Parathyroid adenoma (tissue), 2 donors: ENCODE measurements around the gene DLGAP1.
"Not testable (repeated sequence)": the region's sequence is repeated elsewhere in the genome, so short reads cannot be mapped to it uniquely, and the experiment has no call there.

ENCODE experiments used
- H2AFZ ChIP-seq: fragments of 300-600 bp; sonication (generic); one replicate; pipeline ENCODE4 v1.7.0; 2017; ENCODE audit warnings: antibody characterized with exemption, mild to moderate bottlenecking
- H3K27ac ChIP-seq: fragments of 300-600 bp; sonication (generic); one replicate; pipeline ENCODE4 v1.7.0; 2017
- H3K27me3 ChIP-seq: fragments of 300-600 bp; sonication (generic); one replicate; pipeline ENCODE4 v1.7.0; 2017; ENCODE audit warnings: low read length; ENCODE audit not compliant: control insufficient read depth, insufficient read depth
- H3K36me3 ChIP-seq: fragments of 300-600 bp; sonication (generic); one replicate; pipeline ENCODE4 v1.7.0; 2017; ENCODE audit warnings: low read length; ENCODE audit not compliant: control insufficient read depth, insufficient read depth
- H3K4me1 ChIP-seq: fragments of 300-600 bp; sonication (generic); one replicate; pipeline ENCODE4 v1.7.0; 2017; ENCODE audit warnings: control low read depth
- H3K4me2 ChIP-seq: fragments of 300-600 bp; sonication (generic); one replicate; pipeline ENCODE4 v1.7.0; 2017; ENCODE audit warnings: low read length
- H3K4me3 ChIP-seq: fragments of 300-600 bp; sonication (generic); one replicate; pipeline ENCODE4 v1.7.0; 2017; ENCODE audit warnings: low read depth, low read length
- H3K79me2 ChIP-seq: fragments of 300-600 bp; sonication (generic); one replicate; pipeline ENCODE4 v1.7.0; 2017; ENCODE audit warnings: control low read depth
- H3K9ac ChIP-seq: fragments of 300-600 bp; sonication (generic); one replicate; pipeline ENCODE4 v1.7.0; 2017; ENCODE audit warnings: mild to moderate bottlenecking
- H3K9me3 ChIP-seq: fragments of 300-600 bp; sonication (generic); one replicate; pipeline ENCODE4 v1.7.0; 2017; ENCODE audit warnings: low read length; ENCODE audit not compliant: control insufficient read depth
- TF ChIP-seq, protein P1 (sequence below): fragments of 300-600 bp; sonication (generic); IDR thresholded peaks from one replicate; pipeline ENCODE4 v1.7.0; 2017; ENCODE audit warnings: antibody characterized with exemption, mild to moderate bottlenecking
- donor health status: primary hyperparathyroidism.

Gene DLGAP1

DNA sequence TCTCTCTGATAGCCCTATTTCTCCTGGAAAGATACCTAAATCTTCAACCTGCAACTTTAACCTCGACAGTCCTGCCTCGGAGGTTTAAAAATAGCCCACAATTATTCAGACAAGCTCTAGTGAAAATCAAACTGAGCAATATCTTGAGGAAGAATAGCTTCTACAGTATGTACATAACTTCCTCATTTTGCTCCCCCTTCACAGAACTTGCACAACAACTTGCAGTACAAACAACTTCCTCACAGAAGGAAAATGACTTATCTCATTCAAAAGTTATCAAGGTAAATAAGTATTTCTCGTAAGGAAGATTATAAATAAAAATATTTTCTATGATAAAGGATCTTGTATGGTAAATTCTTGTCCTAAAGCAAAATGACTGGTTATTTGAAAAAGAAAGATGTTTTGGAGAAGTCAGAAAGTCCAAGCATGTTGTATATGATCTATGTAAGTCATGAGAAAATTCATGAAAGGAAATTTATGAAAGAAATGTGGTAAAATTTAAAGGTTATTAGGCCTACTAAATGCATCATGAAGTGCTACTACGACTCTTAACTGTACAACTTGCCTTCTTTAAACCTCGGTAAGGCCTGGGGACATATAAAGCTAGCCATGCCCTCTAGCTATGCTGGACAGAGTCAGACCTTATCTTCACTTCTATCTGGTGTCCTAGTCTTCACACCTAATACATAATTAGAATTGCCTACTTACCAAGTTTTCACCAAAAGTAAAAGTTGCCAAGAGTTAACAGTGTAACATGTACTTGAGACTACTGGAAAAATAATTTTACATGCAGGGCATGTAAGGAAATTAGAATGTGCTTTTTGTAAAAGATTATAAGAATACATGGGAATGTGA is 394.5 kb downstream of the DLGAP1 start:
- Histone ChIP-seq H3K9me3 (peaks cover 4% of the 10 kb centered on the region), H3K9ac (no peak overlapping the region), H3K27ac (no peak overlapping the region), H3K79me2 (no peaks in the 10 kb centered on the region), H3K4me2 (no peak overlapping the region), H3K4me1 (no peaks in the 10 kb centered on the region), H2AFZ (no peak overlapping the region), H3K27me3 (no peaks in the 10 kb centered on the region), H3K36me3 (no peaks in the 10 kb centered on the region), H3K4me3 (no peak overlapping the region)
- TF ChIP-seq, protein P1, sequence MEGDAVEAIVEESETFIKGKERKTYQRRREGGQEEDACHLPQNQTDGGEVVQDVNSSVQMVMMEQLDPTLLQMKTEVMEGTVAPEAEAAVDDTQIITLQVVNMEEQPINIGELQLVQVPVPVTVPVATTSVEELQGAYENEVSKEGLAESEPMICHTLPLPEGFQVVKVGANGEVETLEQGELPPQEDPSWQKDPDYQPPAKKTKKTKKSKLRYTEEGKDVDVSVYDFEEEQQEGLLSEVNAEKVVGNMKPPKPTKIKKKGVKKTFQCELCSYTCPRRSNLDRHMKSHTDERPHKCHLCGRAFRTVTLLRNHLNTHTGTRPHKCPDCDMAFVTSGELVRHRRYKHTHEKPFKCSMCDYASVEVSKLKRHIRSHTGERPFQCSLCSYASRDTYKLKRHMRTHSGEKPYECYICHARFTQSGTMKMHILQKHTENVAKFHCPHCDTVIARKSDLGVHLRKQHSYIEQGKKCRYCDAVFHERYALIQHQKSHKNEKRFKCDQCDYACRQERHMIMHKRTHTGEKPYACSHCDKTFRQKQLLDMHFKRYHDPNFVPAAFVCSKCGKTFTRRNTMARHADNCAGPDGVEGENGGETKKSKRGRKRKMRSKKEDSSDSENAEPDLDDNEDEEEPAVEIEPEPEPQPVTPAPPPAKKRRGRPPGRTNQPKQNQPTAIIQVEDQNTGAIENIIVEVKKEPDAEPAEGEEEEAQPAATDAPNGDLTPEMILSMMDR: no peak

DNA sequence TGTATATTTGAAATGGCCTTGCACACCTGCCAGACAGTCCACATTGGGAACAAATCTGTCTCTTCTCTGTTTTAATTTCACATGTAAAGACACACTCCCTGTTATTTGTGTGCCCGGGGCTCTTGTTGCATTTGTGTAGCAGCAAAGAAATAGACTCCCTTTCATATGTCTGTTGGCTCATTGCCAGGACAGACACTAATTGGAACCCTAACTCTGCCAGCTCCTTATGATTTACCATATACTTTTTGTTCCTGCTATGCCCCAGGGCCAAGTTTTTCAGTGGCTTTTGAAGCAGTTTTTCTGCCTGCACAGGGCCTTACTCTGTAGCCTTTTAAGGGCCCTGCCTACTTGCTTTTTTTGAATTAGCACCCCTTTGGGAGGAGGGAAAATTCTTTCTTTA is 396.9 kb downstream of the DLGAP1 start:
- Histone ChIP-seq H3K9me3 (peaks cover 4% of the 10 kb centered on the region), H2AFZ (no peak overlapping the region), H3K4me2 (no peak overlapping the region), H3K27me3 (no peaks in the 10 kb centered on the region), H3K36me3 (no peaks in the 10 kb centered on the region), H3K27ac (no peak overlapping the region), H3K79me2 (no peaks in the 10 kb centered on the region), H3K4me1 (no peaks in the 10 kb centered on the region), H3K9ac (no peak overlapping the region), H3K4me3 (no peak overlapping the region)
- TF ChIP-seq, protein P1: no peak

DNA sequence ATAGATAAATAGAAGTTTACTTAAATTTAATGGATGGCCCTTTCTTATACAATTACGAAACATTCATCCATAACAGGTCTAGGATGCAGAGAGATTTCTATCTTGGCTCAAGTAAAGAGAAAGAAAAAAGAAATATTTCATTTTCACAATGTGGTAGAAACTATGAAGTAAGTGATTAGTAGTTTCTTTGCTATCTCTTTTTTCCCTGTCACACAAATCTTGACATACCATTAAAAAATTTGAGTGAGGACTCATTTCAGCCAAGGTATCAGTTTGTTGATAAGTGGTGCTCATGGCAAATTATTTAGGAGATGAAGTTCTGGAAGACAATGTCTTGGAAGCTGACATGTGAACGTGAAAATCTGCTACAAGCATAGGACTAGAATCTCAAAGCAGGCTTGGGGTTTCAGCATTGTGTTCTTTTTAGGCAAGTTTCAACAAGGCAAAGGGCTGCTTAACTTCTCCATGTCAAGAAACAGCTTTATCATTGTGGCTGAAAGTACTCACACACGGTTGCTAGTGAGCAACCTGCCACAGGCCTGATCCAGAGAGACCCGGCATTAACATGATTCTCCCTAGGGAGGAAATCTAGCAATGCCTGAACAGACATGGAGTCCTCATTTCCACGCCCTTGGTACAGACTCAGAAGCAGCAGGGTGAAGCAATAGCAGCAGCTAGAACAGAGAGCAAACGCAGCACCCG is 414.6 kb downstream of the DLGAP1 start:
- no peak overlapping the region for H3K27ac ChIP-seq
- no peaks in the 10 kb centered on the region for H3K79me2 ChIP-seq
- H3K4me3 ChIP-seq: no peak overlapping the region
- no peak overlapping the region for H2AFZ ChIP-seq
- H3K4me1 ChIP-seq: no peaks in the 10 kb centered on the region
- H3K9me3 ChIP-seq: no peaks in the 10 kb centered on the region
- no peaks in the 10 kb centered on the region for H3K27me3 ChIP-seq
- TF ChIP-seq, protein P1: no peak
- no peak overlapping the region for H3K4me2 ChIP-seq
- no peaks in the 10 kb centered on the region for H3K36me3 ChIP-seq
- no peak overlapping the region for H3K9ac ChIP-seq

DNA sequence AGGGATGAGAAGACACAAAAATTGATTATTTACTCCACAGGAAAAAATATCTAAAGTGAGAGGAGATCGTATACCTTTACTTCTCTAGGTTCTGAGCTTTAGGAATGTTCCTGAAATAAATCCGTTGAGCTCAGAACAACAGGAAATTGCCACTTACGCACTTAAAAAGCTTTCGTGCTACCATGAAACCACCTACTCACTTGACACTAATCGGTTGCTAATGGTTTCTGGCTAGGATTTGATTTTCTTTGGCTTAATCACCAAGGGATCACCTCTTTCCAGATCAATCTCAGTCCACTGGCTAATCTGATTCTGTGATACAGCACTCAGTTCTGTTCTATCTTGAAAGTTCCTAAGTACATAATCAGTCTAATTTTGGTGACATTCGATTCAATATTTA is 419.6 kb downstream of the DLGAP1 start:
- H3K4me1 ChIP-seq: no peaks in the 10 kb centered on the region
- H2AFZ ChIP-seq: no peak overlapping the region
- TF ChIP-seq, protein P1: no peak
- no peak overlapping the region for H3K27ac ChIP-seq
- H3K9ac ChIP-seq: no peak overlapping the region
- no peaks in the 10 kb centered on the region for H3K9me3 ChIP-seq
- H3K27me3 ChIP-seq: no peaks in the 10 kb centered on the region
- H3K79me2 ChIP-seq: no peaks in the 10 kb centered on the region
- H3K4me3 ChIP-seq: no peak overlapping the region
- H3K4me2 ChIP-seq: no peak overlapping the region
- no peaks in the 10 kb centered on the region for H3K36me3 ChIP-seq

DNA sequence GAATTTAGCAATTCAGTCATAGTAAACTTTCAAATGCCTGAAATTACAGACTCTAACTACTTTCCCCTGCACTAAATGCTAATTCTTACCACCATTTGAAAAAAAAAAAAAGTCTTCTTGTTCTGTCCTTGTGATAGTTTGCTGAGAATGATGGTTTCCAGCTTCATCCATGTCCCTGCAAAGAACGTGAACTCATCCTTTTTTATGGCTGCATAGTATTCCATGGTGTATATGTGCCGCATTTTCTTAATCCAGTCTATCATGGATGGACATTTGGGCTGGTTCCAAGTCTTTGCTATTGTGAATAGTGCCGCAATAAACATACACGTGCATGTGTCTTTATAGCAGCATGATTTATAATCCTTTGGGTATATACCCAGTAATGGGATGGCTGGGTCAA is 420.3 kb downstream of the DLGAP1 start:
- H3K36me3 ChIP-seq, H3K4me1 ChIP-seq, H3K4me3 ChIP-seq, H3K9me3 ChIP-seq, H3K27ac ChIP-seq, H2AFZ ChIP-seq, H3K27me3 ChIP-seq, H3K79me2 ChIP-seq, H3K9ac ChIP-seq, H3K4me2 ChIP-seq: not testable (repeated sequence)
